B cell (primary cell): ENCODE results near the gene TLE7. TPM values are rescaled to one million over a fixed set of nuclear protein-coding genes. Genes with fewer than 3 reads are reported as not detected.

Source experiments
- ATAC-seq: fragments of 200-7000 bp; cut with Tn5 transposase; one replicate; pipeline ENCODE4 v1.10.0; 2021; ENCODE audit warnings: low read depth, mild to moderate bottlenecking, moderate number of reproducible peaks, moderate library complexity
- CTCF ChIA-PET: fragments of 350-600 bp; sonication (Branson Sonifier 250); formaldehyde crosslinking; loops from one replicate; lab custom pipeline; 2021; ENCODE audit warnings: antibody characterized with exemption, inconsistent platforms; lab: Charles Lee
- POLR2A ChIA-PET: fragments of 350-600 bp; sonication (Branson Sonifier 250); formaldehyde crosslinking; loops from one replicate; lab custom pipeline; 2021; ENCODE audit warnings: antibody characterized with exemption; lab: Charles Lee
- DNase-seq: peaks from one replicate; pipeline ENCODE4 v3.0.0; 2013
- H2AFZ ChIP-seq: 2 replicates; pipeline ENCODE4 v1.6.1; 2012; ENCODE audit warnings: mild to moderate bottlenecking, low read depth, low read length; ENCODE audit not compliant: insufficient read depth, poor library complexity, severe bottlenecking
- H3K27ac ChIP-seq, 2 donors: 1 replicate in 1 of 2; 2 replicates in 1 of 2; pipeline ENCODE4 v1.5.1; 2012 to 2013; ENCODE audit warnings: low read length in 2 of 2, mild to moderate bottlenecking in 2 of 2, moderate library complexity in 1 of 2
- H3K27me3 ChIP-seq, 4 experiments: fragments of 200-600 bp in 1 of 4; sonication (generic) in 1 of 4; replicated peaks in 1 of 4; 1 replicate in 2 of 4; 2 replicates in 2 of 4; pipeline versions ENCODE4 v1.6.1 to v1.7.0; 2013 to 2016; ENCODE audit warnings: low read length in 3 of 4, mild to moderate bottlenecking in 2 of 4, mixed read lengths in 1 of 4, moderate library complexity in 1 of 4; ENCODE audit not compliant: insufficient read depth in 4 of 4, control insufficient read depth in 3 of 4; ENCODE audit errors: control extremely low read depth in 1 of 4
- H3K36me3 ChIP-seq, 2 experiments: replicated peaks in 1 of 2; 1 replicate in 1 of 2; 2 replicates in 1 of 2; pipeline versions ENCODE4 v1.6.1 to v1.7.1; 2013; ENCODE audit warnings: low read length in 1 of 2; ENCODE audit not compliant: insufficient read depth in 2 of 2, control insufficient read depth in 1 of 2; ENCODE audit errors: control extremely low read depth in 1 of 2, extremely low read depth in 1 of 2
- H3K4me1 ChIP-seq, 2 donors: fragments of 200-600 bp in 1 of 2; sonication (generic) in 1 of 2; 1 replicate in 1 of 2; 2 replicates in 1 of 2; pipeline versions ENCODE4 v1.5.1 to v1.6.1; 2013 to 2017; ENCODE audit warnings: low read length in 2 of 2; ENCODE audit not compliant: control insufficient read depth in 2 of 2, insufficient read depth in 2 of 2
- H3K4me2 ChIP-seq: replicated peaks from 2 replicates; pipeline ENCODE3; 2012; ENCODE audit warnings: mild to moderate bottlenecking, low read depth, low read length; ENCODE audit not compliant: poor library complexity, severe bottlenecking
- H3K4me3 ChIP-seq, 5 experiments: fragments of 200-600 bp in 1 of 5; sonication (generic) in 1 of 5; 1 replicate in 3 of 5; 2 replicates in 2 of 5; pipeline versions ENCODE4 v1.5.1 to v1.7.0; 2011 to 2016; ENCODE audit warnings: low read length in 4 of 5, mild to moderate bottlenecking in 4 of 5, low read depth in 2 of 5, control low read depth in 1 of 5, moderate library complexity in 1 of 5; ENCODE audit not compliant: insufficient read depth in 1 of 5; ENCODE audit errors: control extremely low read depth in 1 of 5, extremely low read depth in 1 of 5
- H3K79me2 ChIP-seq: fragments of 200-600 bp; sonication (generic); one replicate; pipeline ENCODE4 v1.6.0; 2016; ENCODE audit warnings: low read length; ENCODE audit not compliant: control insufficient read depth, insufficient read depth
- H3K9ac ChIP-seq: fragments of 200-600 bp; sonication (generic); 2 replicates; pipeline ENCODE4 v1.6.1; 2017; ENCODE audit warnings: mild to moderate bottlenecking, low read length, moderate library complexity
- H3K9me3 ChIP-seq, 3 donors: one replicate each; pipeline versions ENCODE4 v1.6.1 to v1.7.1; 2013; ENCODE audit warnings: low read length in 2 of 3; ENCODE audit not compliant: control insufficient read depth in 2 of 3, insufficient read depth in 1 of 3; ENCODE audit errors: control extremely low read depth in 1 of 3
- H4K20me1 ChIP-seq: 2 replicates; pipeline ENCODE4 v1.6.0; 2012; ENCODE audit warnings: mild to moderate bottlenecking, low read length; ENCODE audit not compliant: insufficient read depth, control insufficient read depth, poor library complexity, severe bottlenecking
- H3K27ac Mint-ChIP-seq: one replicate; pipeline ENCODE4 v1.8.0; 2021; ENCODE audit warnings: mixed read lengths
- H3K27me3 Mint-ChIP-seq: one replicate; pipeline ENCODE4 v1.8.0; 2021; ENCODE audit warnings: mixed read lengths
- H3K4me1 Mint-ChIP-seq: one replicate; pipeline ENCODE4 v1.8.0; 2021; ENCODE audit warnings: mixed read lengths
- H3K4me3 Mint-ChIP-seq: one replicate; pipeline ENCODE4 v1.8.0; 2021; ENCODE audit warnings: mixed read lengths
- H3K9me3 Mint-ChIP-seq: one replicate; pipeline ENCODE4 v1.8.0; 2022; ENCODE audit warnings: mixed read lengths; ENCODE audit not compliant: insufficient read depth
- CTCF ChIP-seq: fragments of 200-600 bp; IDR thresholded peaks from one replicate; pipeline ENCODE4 v1.8.0; 2022; ENCODE audit warnings: antibody characterized with exemption, mild to moderate bottlenecking
- EZH2 ChIP-seq: IDR thresholded peaks from 2 replicates; pipeline ENCODE4 v1.6.1; 2012; ENCODE audit warnings: borderline replicate concordance, low read depth, mild to moderate bottlenecking, moderate library complexity, low read length; ENCODE audit not compliant: insufficient read depth, poor library complexity, severe bottlenecking
- WGBS: methylation state at CpG from one replicate; pipeline ENCODE4 v1.1.5; 2013; ENCODE audit warnings: missing lambda C conversion rate; ENCODE audit not compliant: insufficient coverage; 5-methylcytosine and 5-hydroxymethylcytosine counted together
- intact Hi-C: fragments of 100-400 bp; cut with micrococcal nuclease; formaldehyde crosslinking; loops from one replicate; pipeline ENCODE4 v1.10.0; 2022
- polyA plus RNA-seq: library from polyadenylated mRNA; depleted of rRNA; stranded (reverse); fragments of >200 nt; gene quantifications from 2 replicates; pipeline ENCODE4 v1.2.3, GENCODE V29; 2012
- total RNA-seq, 2 donors: library from RNA; stranded (reverse); fragments of 120-200 nt in 1 of 2; gene quantifications; 1 replicate in 1 of 2; 2 replicates in 1 of 2; pipeline versions ENCODE4 v1.2.3 to v1.2.4, GENCODE V29; 2013 to 2022

The TLE7 gene
- total and polyA plus RNA-seq, 2 donors (not counting 1 experiment from before 2014, with no cell fraction given), result not detected

GRCh38 chr16:71396594-71396993 lies 45.3 kb downstream of the TLE7 start:
- Mint-ChIP-seq H3K27ac (no peak overlapping the region), H3K4me3 (no peak overlapping the region), H3K9me3 (no peaks in the 10 kb centered on the region), H3K4me1 (no peaks in the 10 kb centered on the region), H3K27me3 (peaks cover 52% of the 10 kb centered on the region)
- ATAC-seq (no peak), DNase-seq (no peak)
- H3K79me2 ChIP-seq, result no peaks in the 10 kb centered on the region
- POLR2A ChIA-PET, result no interaction called here
- CTCF ChIA-PET, result no interaction called here
- no peaks in the 10 kb centered on the region for H3K27me3 ChIP-seq
- H4K20me1 ChIP-seq, result no peaks in the 10 kb centered on the region
- H3K9ac ChIP-seq, result no peak overlapping the region
- no peak for TF ChIP-seq CTCF
- TF ChIP-seq EZH2, result no peak
- no peaks in the 10 kb centered on the region for H3K9me3 ChIP-seq
- intact Hi-C loops, result no loop called here
- H3K4me3 ChIP-seq, result no peak overlapping the region
- WGBS, result 78% methylated on average over 10 of the region's 10 CpGs
- no peak overlapping the region for H3K4me2 ChIP-seq
- H3K36me3 ChIP-seq, result no peaks in the 10 kb centered on the region
- no peak overlapping the region for H3K27ac ChIP-seq
- no peak overlapping the region for H2AFZ ChIP-seq
- no peaks in the 10 kb centered on the region for H3K4me1 ChIP-seq

- Histone ChIP-seq H3K79me2 (no peaks in the 10 kb centered on the region), H3K4me2 (no peak overlapping the region), H3K9ac (no peak overlapping the region), H3K27me3 (peaks cover 0 to 9% (median 1%) of the 10 kb centered on the region in 4 experiments), H3K4me1 (no peaks in the 10 kb centered on the region), H3K4me3 (no peak overlapping the region), H3K36me3 (no peaks in the 10 kb centered on the region), H3K9me3 (no peaks in the 10 kb centered on the region), H2AFZ (no peak overlapping the region), H3K27ac (no peak overlapping the region), H4K20me1 (no peaks in the 10 kb centered on the region)
- Mint-ChIP-seq H3K4me3 (no peak overlapping the region), H3K9me3 (no peaks in the 10 kb centered on the region), H3K4me1 (no peaks in the 10 kb centered on the region), H3K27ac (no peak overlapping the region), H3K27me3 (peaks cover 58% of the 10 kb centered on the region)
- ATAC-seq (no peak), DNase-seq (no peak)
- CTCF ChIA-PET, result interaction anchor here (0.6 kb wide), 1 partner anchor 20 kb away, joined by 3 read pairs; no protein-coding TSS in a partner anchor
- POLR2A ChIA-PET, result no interaction called here
- 90% methylated on average over 4 of the region's 7 CpGs for WGBS
- intact Hi-C loops, result no loop called here
- TF ChIP-seq EZH2, result no peak
- no peak for TF ChIP-seq CTCF
These were observed 52.5 kb downstream of the TLE7 start for GRCh38 chr16:71389330-71389729.
